ENCODE results near the gene SCGN.

The SCGN gene

DNA sequence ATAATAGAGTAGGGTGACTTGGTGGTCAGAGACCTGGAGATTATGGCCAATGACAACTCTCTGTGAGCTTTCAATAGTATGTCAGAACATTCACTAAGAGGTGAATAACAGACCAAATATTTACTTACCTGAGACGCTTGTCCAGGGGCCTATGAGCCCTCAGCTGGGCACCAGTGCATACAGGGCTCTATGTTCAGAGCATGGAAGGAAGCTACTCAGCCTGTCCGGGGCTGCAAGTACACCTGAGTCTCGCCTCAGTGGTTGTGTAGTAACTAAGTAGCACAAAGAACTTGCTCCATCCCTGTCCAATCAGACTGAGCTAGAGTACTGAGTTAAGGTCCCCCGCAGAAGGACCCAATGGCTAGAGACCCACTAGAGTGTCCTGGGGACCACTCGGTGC, 11.6 kb upstream of the SCGN start:
- TF ChIP-seq, protein P1, sequence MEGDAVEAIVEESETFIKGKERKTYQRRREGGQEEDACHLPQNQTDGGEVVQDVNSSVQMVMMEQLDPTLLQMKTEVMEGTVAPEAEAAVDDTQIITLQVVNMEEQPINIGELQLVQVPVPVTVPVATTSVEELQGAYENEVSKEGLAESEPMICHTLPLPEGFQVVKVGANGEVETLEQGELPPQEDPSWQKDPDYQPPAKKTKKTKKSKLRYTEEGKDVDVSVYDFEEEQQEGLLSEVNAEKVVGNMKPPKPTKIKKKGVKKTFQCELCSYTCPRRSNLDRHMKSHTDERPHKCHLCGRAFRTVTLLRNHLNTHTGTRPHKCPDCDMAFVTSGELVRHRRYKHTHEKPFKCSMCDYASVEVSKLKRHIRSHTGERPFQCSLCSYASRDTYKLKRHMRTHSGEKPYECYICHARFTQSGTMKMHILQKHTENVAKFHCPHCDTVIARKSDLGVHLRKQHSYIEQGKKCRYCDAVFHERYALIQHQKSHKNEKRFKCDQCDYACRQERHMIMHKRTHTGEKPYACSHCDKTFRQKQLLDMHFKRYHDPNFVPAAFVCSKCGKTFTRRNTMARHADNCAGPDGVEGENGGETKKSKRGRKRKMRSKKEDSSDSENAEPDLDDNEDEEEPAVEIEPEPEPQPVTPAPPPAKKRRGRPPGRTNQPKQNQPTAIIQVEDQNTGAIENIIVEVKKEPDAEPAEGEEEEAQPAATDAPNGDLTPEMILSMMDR (conservative IDR thresholded peaks at IDR 0.05): no peak
- peak overlapping the region; percentile 95 for H3K27ac ChIP-seq

DNA sequence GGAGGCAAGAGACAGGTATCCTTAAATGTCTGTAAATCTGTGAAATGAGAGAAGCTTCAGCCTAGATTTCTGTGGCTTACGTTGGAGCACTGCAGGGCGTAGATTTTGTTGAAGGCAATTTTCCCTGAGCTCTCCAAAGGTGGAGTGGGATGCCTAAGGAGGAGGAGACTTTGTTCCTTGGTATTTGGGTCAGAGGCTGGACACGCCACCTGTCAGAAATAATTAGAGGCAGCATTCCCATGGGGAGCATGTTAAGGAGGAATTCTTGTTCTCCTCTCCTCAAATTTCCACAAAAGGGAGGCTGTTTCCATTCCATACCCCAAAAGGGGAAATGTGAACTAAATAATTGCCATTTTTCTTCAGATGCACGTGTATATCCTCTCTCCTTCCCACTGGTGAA, 11.1 kb upstream of the SCGN start:
- TF ChIP-seq, protein P1 (conservative IDR thresholded peaks at IDR 0.05): no peak
- H3K27ac ChIP-seq: peak overlapping the region; percentile 95

DNA sequence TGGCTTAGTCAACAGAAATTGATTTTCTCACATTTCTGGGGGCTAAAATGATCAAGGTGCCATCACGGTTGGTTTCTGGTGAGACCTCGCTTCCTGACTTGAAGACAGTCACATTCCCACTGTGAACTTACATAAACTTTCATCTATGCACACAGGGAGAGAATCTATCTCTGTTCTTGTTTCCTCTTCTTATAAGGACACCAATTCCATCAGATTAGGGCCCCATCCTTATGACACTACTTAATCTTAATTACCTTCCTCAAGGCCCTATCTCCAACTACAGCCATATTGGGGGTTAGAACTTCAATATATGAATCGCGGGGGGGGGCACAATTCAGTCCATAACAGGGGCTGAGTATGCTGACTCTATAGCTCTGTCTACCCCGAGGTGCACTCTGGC, 10.6 kb upstream of the SCGN start:
- peak overlapping the region; percentile 95 for H3K27ac ChIP-seq
- TF ChIP-seq, protein P1 (conservative IDR thresholded peaks at IDR 0.05): no peak

DNA sequence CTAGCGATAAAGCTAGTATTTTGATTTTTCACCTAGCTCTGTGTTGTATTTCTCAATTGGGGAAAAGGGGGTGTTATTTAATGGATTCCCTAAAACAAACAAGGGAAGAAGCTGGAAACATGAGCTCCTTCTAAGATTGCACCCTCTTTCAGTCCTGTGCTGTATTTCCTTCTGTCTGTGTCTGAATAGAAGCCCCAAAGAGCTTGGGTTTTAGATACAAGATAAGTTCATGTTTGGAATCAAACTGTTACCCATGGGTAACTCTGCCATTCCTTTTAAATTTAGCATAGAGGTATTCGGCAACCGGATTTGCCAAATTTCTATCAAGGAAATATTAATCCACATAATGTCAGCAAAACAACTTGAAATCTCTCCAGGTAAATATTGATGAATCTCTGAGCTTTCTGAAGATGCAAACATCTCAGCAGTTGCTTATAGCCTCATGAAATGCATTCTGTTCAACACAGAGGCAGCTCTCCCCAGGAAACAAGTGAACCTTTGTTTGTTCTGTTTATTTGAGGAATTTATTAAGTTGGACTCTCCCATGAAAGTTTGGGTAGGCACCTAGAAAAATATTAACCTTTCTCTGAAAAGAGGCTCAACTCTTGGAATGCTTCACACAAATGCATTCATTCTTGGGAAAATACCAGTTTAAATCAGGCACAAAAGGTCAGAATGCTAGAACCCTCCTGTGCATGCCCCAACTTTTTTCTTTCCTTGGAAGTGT, 9.9 kb upstream of the SCGN start:
- TF ChIP-seq, protein P1 (conservative IDR thresholded peaks at IDR 0.05): no peak
- peak overlapping the region; percentile 95 for H3K27ac ChIP-seq

DNA sequence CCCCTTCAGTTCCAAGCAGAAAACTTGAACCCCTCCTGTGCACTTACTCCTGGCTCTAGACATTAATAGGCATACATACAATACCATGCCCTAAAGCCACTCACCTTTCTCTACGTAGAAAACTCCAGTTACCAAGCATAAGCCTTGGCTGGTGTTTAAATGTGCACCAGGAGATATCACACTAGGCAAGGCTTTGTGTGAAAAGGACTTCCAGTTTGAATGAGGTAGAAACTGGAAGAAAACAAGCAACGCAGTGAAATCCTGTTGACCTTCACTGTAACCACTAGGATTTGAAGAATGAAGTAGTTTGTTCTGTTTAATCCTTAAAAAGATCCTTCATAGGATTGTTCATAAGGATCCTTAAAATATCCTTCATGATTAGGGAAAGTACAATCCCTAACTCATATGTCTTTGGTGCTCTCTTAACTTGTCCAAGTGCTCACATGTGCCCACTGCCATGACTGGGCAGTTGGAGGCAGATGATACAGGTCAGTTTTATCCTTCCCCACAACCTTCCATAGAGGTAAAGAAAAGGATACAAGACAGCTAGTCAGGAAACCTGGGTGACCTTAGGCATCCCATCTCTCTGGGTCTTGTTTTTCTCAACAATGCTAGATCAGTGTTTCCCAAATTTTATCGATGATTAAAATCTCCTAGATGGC, 9.2 kb upstream of the SCGN start:
- peak overlapping the region; percentile 95 for H3K27ac ChIP-seq
- TF ChIP-seq, protein P1 (conservative IDR thresholded peaks at IDR 0.05): no peak

DNA sequence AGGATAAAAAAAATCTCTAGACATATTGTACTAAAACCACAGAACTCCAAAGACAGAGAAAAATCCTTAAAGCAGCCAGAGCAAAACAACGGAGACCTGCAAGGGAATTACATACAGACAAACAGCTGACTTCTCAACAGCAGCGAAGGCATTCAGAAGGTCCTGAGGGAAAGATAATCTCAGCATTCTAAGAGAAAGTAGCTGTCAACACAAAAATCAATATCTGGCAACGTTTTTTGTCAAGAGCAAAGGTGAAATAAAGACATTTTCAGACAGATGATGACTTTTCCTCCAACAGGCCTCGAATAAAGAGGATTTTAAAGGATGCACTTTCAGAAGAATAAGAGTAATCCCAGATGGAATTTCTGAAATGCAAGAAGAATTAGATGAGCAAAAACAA, 6.1 kb upstream of the SCGN start:
- TF ChIP-seq, protein P1 (conservative IDR thresholded peaks at IDR 0.05): no peak
- peak overlapping the region; percentile 95; the same call in 1 of the 2 replicates for H3K27ac ChIP-seq

DNA sequence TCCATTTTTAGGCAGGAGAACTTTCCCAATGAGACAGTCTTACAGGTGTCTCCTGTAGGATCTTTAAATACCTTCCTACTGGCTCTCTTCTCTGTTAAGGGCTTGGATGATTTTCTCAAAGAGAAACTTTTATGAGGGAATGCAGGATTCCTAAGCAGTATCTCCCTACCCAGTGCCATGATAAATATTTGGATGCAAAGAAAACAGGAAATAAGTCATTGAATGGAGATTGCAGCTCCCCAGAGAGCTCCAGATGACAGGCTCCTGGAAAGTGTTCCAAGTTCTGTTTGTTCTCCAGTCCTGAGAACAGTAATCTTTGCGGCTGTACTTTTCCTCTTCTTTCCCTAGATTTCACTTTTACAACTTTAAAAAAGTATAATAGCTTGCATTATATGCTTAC, 2.4 kb upstream of the SCGN start:
- H3K27ac ChIP-seq: peak overlapping the region; percentile 84
- TF ChIP-seq, protein P1 (conservative IDR thresholded peaks at IDR 0.05): no peak

All from VCaP (cell line).